Measurements from ENCODE around the gene GRM8.

GRCh38 chr7:126533715-126534114, 719.0 kb downstream of the GRM8 start:
- no peak for TF ChIP-seq EP300 (IDR thresholded peaks at IDR 0.05)
- no peak for TF ChIP-seq CTCF (IDR thresholded peaks at IDR 0.05)
- TF ChIP-seq POLR2A (IDR thresholded peaks at IDR 0.05; ENCODE audit: low read depth), result no peak
- TF ChIP-seq POLR2AphosphoS5 (IDR thresholded peaks at IDR 0.05), result no peak
